HG03520 (cell line): ENCODE data around the gene TMA7.
A peak's percentile ranks its signal among the peaks of the same experiment; 100 is the strongest.
"Not testable (repeated sequence)": the region's sequence is repeated elsewhere in the genome, so short reads cannot be mapped to it uniquely, and the experiment has no call there.

Experiments used
- ATAC-seq: cut with Tn5 transposase; IDR thresholded peaks from one replicate; pipeline ENCODE4 v1.9.1; 2021; ENCODE audit warnings: mild to moderate bottlenecking, moderate library complexity; ENCODE audit not compliant: unreplicated experiment

Gene TMA7

DNA sequence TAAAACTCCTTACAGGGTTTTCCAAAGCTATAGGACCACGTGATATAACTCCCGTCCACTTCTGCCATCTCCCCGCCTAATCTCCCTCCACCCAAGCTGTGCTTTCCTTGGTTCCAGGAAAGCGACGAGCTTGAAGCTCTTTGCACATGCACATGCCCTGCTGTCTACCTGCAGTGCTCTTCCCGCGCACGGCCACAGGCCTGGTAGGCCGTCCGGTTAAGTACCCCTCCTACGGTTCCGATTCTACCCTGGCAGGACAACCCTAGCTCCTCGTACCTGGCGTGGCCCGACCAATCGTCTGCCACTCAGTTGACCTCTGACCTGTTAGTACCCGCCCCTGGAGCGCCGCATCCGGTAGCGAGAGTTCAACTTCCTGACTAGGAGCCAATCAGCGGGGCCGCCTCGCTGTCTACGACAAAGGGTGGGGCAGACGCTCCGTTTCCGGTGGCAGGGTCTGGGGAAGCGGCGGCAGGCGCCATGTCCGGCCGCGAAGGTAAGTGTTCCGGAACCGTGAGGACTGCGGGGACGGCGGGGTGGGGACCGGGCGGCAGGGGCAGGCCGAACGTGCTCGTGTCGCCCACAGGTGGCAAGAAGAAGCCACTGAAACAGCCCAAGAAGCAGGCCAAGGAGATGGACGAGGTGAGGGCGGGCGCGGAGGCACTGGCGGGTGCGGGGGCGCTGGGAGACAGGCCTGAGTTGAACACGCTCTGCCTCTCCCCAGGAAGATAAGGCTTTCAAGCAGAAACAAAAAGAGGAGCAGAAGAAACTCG lies at the start of gene TMA7, which contains the start of gene CCDC51:
TMA7 (plus strand) TSS at position 438 of the 770 bp plus-strand sequence; CDS start at position 478, 40 bp downstream.
CCDC51 (minus strand) TSS at position 300 of the 770 bp plus-strand sequence. CDS start 4,991 bp downstream, outside the sequence.
- peak; percentile 92 for ATAC-seq

GRCh38 chr3:48394391-48394790 lies 45.7 kb upstream of the TMA7 start:
- ATAC-seq = no peak

DNA sequence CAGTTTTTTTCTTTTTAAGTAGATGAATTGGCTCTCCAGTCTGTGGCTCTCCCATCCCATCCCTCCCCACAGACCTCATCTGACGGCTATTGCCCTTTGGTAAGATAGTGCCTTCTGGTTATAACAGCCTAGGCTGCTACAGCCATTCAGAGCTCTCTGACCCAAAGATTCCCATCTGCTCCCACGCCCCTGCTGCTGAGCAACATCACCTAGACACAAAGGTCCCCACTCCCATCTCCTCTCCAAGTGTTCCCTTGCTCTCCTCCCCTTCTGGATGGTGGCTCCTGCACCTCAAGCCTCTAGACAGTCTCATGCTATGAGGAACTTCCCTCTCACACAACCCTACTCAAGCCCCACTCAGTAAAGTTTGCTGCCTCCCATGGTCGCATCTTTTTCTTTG lies 44.3 kb upstream of the TMA7 start:
- no peak for ATAC-seq

DNA sequence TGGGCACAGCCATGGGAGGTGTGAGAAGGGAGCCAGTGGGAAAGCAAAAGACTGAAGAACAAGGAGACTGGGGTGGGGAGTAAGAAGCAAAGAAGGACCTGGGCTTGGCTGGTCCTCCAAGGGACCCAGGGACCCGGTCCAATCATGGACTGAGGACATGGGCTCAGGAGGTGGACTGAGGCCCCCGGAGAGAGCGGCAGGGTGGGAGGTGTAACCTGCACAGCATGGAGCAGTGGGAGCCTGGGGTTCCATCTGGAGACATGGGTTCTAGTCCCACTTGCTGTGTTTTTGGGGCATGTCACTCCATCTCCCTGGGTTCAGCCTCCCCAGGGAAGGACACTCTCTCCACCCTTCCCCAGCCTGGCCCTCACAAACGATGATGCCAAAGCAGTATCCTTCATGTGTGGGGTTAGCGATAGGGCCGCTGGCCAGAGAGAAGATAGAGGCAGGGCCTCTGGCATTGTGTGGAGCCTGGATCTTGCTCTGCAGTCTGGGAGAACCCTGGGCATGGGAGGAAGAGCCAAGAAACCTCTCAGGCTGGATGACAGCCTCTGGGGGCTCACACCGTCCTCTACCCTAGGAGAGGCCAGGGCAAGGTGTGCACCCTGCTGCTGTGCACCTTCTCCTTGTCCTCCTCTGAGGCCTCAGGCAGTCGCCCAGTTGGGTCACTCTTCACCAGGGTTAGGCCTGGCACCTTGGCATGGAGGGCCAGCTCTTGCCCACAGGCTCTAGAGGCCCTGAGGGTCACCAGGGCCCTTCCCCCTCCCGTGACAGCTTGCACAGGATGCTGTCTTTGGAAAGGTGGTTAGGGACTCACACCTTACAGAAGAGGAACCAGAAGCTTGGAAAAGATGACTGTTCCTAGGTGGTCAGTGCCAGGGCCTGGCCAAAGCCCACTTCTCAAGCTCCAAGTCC lies 42.0 kb upstream of the TMA7 start:
- no peak for ATAC-seq

- no peak for ATAC-seq
These were observed 41.2 kb upstream of the TMA7 start for GRCh38 chr3:48398701-48399386.

- ATAC-seq = no peak
These were observed 40.5 kb upstream of the TMA7 start for GRCh38 chr3:48399387-48400172.

DNA sequence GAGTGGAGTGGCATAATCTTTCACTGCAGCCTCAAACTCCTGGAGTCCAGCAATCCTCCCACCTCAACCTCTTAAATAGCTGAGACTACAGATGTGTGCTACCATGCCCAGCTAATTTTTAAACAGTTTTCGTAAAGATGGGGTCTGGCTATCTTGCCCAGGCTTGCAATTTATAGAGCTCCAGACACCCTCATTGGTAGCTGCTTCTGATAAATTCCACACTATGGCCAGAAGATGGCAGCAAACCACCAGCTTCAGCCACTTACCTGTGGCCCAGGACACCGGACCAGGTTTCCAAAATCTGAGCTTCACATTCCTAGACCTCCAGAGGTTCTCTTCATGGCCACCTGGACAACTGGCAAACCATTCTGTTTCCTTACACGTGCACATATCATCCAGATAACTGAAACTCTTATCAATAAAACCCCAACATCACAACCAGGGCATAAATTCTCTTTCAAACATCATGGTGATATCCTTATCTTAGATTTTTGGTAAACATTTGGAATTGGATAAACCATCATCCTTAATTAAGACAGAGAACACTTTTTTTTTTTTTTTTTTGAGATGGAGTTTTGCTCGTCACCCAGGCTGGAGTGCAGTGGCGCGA lies 39.1 kb upstream of the TMA7 start:
- ATAC-seq = no peak

GRCh38 chr3:48401434-48401901 lies 38.6 kb upstream of the TMA7 start:
- not testable (repeated sequence) for ATAC-seq

DNA sequence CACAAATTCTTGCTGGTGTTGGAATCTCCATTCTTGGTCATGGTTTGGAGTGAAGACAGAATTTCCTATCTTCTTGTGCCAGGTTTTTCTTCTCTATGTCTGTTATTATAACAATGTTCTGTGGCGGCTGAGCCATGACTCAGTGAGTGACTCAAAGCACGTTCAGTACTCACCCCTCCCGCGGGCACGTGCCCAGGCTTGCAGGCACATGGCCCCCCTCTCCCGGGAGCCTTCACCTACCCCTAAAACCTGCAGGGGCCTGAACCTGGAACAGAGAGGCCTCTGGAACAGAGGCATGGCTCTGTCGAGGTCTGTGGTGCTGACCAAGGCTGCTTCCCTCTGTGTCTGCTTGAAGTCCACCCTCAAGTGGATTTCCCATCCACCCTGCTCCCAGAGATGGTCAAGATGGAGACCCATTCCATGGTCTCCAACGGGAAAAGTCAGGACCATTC lies 37.8 kb upstream of the TMA7 start:
- ATAC-seq = no peak

GRCh38 chr3:48402907-48403306 lies 37.1 kb upstream of the TMA7 start:
- ATAC-seq = no peak

GRCh38 chr3:48403533-48404439 lies 36.3 kb upstream of the TMA7 start:
- ATAC-seq = no peak

GRCh38 chr3:48404440-48405342 lies 35.4 kb upstream of the TMA7 start:
- no peak for ATAC-seq

GRCh38 chr3:48405343-48405881 lies 34.6 kb upstream of the TMA7 start:
- no peak for ATAC-seq

- no peak for ATAC-seq
These were observed 34.1 kb upstream of the TMA7 start for GRCh38 chr3:48405971-48406370.

DNA sequence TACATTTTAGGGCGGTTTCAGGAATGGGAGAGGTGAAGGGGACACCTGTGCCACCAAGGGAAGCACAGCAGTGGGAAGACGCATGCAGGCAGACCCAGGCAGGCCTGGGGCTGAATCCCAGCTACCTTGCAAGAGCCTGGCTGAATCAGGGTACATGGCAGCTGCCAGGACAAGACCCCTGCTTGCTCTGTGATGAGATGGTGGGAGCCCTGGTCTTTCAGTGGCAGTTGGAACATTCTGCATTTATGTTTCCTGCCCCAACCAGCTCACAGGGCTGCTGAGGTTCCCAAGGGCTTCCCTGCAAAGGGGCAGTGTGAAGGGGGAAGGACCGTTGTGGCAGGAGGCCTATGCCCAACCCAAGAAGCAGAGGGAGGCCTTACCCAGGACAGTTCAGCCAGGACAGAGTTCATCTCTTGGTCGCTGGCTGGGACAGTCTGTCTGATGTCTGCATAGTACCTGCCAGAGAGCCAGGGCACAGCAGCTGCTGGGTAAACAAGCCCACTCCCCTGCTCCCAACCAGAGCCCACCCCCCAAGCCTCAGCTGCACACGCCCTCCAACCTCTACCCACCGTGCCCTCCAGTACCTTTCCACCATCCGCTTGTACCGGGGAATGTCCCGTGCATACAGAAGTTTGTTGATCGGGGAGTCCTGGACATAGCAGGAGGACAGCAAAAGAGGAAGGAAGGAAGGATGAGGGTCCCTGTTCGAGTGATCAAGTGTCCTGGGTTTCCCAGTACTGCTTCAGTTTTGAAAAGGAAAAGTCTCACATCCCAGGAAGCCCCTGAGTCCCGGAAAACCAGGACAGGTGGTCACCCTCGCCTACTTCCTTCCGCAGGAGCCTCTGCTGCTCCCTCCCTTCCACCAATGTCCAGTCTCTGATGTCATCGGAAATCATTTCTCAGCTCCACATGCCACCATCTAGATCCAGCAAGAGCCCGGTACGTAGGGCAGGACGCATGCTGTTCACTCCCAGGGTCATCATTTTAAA lies 33.3 kb upstream of the TMA7 start:
- ATAC-seq = no peak

DNA sequence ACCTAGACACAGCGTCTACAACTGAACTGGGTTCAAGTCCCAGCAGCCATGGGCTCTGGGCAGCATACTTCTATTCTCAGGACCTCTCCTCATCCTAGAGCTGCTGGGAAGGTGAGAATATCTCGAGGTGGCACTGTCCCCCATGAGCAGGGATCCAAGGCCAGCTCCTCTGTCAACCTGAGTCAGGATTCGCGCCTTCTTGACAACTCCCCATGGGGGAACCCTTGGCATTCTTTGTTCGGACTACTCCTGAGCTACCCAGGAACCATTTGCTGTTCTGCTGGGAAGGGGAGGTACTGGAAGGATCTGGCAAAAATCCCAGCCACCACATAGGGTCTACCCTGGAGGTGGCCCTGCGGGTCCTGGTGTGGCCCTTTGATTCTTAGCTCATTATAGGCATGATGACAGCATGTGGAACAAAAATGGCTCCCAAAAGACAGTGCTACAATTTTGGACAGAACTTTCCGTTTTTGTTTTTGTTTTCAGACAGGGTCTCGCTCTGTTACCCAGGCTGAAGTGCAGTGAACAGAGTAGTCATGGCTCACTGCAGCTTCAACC lies 32.4 kb upstream of the TMA7 start:
- no peak for ATAC-seq
